Measurements from ENCODE around the gene METTL2B.
"Not testable (repeated sequence)": the region's sequence is repeated elsewhere in the genome, so short reads cannot be mapped to it uniquely, and the experiment has no call there.

The METTL2B gene

DNA sequence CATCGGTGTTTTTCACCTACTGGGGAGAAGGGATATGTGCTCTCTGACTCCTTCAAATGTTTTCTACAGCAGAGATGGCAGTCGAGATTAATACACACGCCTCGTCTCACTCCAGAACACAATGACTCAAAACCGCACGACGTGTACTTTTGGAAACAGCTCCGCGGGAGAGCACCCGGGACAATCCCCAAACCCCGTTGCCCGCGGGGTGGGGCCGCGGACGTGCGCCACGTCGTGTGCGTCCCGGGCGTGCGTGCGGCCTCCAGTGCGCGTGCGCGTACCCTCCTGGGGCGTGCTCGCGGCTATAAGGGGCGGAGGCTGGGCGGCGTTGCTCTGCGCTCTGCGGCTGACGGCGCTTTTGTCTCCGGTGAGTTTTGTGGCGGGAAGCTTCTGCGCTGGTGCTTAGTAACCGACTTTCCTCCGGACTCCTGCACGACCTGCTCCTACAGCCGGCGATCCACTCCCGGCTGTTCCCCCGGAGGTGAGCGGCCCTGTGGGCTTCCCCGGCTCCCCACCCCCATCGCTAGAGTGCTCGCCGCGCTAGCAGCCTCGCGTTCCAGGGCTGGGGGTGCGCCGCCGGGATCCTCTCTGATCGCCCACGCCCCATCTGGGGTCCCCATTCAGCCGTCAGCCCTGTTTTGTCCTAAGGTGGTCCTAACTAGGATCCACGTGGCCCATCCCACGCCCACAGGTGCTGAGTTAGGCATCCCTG, 20.8 kb upstream of the METTL2B start, which contains the start of gene HILPDA:
Gene HILPDA, plus strand, starts transcription at position 336 of the 712 bp plus-strand sequence. CDS start 1,391 bp downstream, outside the sequence.
- DNase-seq, result peak; percentile 86

DNA sequence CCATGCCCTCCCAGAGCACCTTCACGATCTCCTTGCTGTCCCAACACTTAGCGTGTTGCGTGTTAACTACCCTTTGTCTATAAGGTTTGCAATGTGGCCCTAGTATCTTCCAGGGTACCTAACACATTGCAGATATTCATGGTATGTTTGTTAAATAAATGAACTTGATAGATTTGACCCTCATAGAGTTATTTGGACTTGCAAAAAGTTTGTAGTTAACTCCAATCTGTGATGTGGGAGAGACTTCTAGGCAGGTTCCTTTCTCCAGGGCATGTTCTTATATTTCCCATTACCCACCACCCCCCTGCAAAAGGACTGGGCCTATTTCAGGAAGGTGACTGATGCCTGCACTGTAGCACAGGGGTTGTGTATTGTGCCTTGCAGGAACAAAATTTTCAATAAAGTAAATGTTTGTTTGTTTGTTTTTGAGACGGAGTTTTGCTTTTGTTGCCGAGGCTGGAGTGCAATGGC, 20.3 kb upstream of the METTL2B start:
- no peak for DNase-seq

DNA sequence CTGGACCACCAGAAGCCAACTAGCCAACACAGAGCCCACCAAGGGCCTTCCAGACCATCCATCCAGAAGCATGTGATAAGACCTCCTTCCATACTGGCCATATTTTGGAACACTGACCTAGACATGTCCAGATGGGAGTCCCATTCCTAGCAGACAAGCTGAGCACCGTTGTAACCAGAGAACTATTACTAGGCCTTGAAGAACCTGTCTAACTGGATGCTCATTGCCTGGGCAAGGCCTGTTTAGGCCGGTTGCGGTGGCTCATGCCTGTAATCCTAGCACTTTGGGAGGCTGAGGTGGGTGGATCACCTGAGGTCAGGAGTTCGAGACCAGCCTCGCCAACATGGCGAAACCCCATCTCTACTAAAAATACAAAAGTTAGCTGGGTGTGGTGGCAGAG, 19.2 kb upstream of the METTL2B start:
- DNase-seq, result not testable (repeated sequence)

DNA sequence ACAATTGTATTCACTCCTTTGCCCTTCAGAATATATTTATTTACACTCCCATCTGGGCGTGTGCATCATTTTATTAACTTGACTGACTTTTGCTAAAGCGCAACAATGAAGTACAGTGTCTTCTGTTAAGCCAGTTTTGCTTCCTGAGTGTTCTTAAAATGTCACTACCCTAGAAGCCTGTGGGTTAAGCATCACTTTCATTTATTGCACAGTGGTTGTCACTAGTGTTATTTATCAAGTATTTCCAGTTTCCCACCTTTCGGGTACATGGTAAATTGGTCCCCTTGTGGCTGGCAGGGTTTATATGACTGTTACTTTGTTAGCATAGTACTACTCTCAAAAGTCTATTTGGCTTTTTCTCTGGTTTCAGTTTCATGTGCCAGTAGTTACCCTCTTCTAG, 17.6 kb upstream of the METTL2B start:
- no peak for DNase-seq

DNA sequence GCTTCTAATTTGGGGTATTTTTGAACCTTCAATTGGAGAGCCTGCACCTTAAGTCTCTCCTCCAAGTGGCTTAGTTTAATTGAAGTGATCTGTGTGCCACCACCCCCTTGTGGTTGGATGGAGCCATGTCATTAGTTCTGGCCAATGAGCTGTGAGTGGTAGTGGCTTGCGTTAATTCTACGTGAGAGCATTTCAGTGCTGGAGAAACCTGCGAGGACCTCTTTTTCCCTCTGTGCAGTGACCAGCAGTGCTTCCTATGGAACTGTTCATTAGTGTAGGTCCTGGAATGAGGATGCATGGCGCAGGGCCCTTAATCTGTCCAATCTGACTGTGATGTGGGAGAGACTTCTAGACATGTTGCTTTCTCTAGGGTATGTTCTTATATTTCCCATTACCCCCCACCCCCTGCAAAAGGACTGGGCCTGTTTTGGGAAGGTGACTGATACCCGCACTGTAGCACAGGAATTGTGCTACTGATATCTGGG, 17.1 kb upstream of the METTL2B start:
- DNase-seq, result no peak

DNA sequence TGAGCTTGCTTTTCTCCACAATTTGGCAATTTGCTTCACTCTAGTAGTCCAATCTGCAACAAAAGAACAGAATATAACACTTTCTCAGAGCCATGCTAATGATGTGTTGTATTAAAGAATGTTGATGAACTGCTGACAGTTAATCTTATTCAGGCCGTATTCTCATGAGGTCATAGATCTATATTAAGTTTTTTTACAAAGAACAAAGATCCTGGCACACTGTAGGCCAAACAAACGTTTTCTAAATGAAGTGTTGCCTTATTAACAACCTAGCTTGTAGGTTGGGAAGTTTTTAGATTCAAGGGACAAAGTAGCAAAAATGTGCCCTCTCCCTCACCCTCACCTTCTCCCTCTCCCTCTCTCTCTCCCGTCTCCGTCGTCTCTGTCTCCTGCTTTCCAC, 14.1 kb upstream of the METTL2B start:
- no peak for DNase-seq

DNA sequence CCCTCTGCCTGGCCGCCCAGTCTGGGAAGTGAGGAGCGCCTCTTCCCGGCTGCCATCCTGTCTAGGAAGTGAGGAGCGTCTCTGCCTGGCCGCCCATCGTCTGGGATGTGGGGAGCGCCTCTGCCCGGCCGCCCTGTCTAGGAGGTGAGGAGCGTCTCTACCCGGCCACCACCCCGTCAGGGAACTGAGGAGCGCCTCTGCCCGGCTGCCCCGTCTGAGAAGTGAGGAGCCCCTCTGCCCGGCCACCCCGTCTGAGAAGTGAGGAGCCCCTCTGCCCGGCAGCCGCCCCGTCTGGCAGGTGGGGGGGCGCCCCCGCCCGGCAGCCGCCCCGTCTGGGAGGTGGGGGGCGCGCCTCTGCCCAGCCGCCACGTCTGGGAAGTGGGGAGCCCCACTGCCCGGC, 13.2 kb upstream of the METTL2B start:
- not testable (repeated sequence) for DNase-seq

DNA sequence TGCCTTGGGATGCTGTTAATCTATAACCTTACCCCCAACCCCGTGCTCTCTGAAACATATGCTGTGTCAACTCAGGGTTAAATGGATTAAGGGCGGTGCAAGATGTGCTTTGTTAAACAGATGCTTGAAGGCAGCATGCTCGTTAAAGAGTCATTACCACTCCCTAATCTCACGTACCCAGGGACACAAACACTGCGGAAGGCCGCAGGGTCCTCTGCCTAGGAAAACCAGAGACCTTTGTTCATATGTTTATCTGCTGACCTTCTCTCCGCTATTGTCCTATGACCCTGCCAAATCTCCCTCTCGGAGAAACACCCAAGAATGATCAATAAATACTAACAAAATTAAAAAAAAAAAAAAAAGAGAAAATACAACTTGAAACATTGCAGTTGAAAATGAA, 12.6 kb upstream of the METTL2B start:
- not testable (repeated sequence) for DNase-seq

DNA sequence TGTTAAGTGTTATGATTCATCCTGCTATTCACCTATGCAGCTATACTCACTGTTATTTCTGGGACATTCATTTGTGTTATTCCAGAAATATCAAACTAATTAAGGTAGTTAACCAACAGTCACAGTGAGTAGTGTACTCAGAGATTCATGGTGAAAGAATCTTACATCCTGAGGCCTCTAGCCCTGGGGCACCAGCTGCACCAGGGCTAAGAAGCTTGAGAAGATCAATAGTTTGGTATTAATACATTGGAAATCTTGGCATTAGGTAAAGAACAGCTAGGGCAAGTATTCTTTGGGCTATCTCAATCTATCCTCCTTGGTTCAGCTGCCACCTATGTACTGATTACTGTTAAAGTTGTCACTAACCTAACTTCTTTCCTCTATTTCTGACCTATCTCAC, 9.7 kb upstream of the METTL2B start:
- DNase-seq, result not testable (repeated sequence)

DNA sequence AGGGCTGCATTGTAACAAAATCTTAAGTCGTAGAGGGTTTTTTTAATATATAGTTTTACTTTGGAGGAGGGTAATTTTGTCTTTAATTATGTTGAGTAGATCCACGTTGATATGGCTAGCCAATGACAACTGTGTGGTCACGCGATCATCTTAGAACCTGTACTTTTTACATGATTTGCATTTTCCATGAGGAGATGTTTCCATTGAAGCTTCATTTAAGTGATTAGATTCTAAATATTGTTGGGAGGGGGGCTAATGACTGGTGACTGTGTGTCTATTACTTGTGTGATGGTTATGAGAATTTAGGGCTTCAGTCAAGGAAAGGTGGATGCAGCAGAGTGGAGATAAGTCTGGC, 765 bp downstream of the METTL2B start:
- DNase-seq, result not testable (repeated sequence)

DNA sequence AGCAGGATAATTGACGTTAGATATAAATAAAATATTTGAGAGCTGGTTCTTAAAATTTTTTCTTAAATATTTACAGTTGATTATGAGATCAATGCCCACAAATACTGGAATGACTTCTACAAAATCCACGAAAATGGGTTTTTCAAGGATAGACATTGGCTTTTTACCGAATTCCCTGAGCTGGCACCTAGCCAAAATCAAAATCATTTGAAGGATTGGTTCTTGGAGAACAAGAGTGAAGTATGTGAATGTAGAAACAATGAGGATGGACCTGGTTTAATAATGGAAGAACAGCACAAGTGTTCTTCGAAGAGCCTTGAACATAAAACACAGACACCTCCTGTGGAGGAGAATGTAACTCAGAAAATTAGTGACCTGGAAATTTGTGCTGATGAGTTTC, 2.5 kb downstream of the METTL2B start:
- not testable (repeated sequence) for DNase-seq

DNA sequence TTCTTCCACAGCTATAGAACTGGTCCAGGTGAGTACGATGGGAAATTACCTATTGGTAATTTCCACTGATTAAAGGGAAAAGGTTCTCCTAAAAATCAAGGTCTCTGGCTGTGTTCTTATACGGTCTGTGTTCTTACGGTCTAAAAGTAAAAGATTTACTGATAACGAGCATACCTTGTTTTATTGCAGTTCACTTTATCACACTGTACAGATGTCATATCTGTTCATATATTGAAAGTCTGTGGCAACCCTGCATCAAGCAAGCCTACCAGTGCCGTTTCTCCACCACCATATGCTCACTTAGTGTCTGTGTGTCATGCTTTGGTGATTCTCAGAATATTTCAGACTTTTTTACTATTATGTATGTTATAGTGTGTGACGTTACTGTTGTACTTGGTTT, 11.6 kb downstream of the METTL2B start:
- DNase-seq, result not testable (repeated sequence)

DNA sequence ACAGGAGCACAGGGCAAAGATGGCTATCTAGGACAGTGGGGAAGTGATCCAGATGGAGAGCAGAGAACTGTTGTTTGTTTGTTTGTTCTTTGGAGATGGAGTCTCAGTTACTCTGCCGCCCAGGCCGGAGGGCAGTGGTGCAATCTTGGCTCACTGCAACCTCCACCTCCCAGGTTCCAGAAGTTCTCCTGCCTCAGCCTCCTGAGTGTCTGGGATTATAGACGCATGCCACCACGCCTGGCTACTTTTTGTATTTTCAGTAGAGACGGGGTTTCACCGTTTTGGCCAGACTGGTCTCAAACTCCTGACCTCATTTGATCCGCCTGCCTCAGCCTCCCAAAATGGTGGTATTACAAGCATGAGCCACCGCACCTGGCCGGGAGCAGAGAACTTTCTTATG, 20.9 kb downstream of the METTL2B start:
- DNase-seq, result no peak

DNA sequence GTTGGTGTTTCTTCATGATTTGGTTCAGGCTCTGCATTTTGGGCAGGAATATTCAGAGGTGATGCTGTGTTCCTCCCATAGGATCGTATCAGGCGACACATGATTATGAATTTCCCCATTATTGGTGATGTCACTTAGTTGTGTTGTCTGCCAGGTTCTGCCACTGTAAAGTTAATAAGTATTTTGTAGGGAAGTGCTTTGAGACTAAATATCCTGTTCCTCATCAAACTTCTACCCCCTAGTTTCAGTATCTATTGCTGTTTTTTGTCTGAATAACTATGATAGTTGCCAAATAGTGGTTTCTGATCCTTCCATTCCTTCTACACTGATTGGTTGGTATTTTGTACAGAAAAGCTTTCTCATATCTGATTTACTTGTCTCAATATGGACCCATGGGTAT, 28.9 kb downstream of the METTL2B start:
- not testable (repeated sequence) for DNase-seq

DNA sequence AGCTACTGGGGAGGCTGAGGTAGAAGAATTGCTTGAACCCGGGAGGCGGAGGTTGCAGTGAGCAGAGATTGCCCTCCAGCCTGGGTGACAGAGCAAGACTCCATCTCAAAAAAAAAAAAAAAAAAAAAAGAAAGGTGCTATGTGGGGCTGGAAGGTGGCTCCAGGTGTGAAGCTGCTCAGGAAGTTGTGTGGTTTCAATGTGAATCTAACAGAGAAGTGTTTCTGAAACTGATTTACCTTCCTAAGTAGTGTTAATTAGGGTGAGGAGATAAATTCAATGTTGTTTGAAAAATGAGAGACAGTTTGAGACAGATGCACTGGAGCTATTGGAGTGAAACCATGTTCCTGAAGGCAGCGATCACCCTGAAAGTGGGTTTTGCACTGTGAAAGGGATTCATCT, 30.3 kb downstream of the METTL2B start:
- DNase-seq, result not testable (repeated sequence)

DNA sequence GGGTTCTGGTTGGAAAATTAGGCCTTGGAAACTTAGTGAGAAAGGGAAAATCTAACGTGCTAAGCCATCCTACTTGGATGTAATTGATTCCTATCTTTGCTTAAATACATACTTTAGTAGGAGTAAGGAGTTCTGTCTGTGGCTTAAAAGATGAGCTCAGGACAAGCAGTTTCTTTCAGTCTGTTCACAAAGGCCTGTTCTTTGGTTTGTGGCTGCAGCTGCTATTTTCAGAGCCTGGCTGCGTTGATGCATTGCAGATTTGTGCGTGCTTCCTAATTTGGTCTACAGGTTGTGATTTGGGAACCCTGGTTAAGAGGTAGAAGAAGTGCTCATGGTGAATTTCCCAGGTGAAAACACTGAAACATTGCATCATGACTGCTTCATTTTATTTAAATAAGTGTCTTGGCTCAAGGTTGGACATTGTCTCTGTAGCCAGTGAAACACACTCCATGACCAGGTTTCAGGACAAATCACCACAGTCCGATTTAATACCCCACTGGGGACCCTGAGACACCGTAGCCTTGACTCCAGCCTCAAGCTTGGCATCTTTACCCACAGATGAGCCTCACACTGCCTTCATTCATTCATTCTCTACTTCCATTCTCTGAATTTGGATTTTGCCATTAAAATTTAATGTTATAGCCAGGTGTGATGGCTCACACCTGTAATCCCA, 30.9 kb downstream of the METTL2B start:
- not testable (repeated sequence) for DNase-seq

DNA sequence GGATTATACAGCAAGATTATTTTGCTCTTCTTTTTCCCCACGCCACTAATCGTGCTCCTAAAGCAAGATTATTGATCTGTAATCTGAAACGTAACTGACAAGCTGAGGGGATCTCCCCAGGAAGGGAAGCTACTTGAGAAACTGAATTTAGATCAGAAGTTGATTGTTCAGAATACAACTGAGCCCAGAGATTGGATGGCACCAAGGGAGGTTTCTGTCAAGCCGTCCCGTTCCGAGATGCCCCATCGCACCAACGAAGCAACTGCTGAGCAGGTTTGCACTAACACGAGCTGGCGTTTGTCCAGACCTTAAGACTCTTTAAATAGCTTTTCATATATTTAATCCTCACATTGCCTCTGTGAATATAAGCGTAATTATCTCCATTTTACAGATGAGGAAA, 35.1 kb downstream of the METTL2B start:
- DNase-seq, result not testable (repeated sequence)

DNA sequence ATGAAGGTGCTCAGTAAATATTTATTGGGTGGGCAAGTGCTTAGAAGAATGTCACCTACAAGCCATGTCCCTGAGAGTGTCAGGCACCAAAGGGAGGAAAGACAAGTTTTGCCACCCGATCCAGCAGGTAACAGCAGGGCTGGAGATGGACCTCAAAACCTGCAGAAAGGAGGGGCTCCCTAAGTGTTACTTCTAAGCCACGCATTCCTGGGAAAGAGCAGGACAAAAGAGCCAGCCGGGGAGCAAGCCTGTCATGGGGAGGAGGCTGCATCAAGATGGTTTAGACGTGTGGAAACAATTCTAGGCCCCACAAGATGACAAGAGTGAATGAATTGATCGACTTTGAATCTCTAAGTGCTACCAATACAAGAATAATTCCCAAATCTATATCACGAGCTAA, 38.7 kb downstream of the METTL2B start:
- DNase-seq, result not testable (repeated sequence)

DNA sequence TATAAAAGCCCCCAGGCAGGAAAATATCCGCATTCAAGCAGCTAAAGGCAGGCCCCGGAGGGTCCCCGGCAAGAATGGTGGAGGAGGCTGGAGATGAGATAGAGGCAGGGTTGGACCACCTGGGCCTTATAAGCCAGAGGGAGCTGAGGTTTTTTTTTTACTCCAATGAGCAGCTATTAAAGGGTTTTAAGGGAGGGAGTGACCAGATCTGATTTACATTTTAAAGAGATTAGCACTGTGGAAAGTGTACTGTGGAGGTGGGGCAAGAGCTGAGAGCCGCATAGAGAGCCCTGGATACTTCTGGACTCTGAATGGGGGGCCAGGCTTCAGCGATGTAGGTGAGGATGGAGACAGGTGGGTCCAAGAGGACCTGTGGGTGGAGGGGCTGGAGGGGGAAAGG, 40.5 kb downstream of the METTL2B start:
- not testable (repeated sequence) for DNase-seq

DNA sequence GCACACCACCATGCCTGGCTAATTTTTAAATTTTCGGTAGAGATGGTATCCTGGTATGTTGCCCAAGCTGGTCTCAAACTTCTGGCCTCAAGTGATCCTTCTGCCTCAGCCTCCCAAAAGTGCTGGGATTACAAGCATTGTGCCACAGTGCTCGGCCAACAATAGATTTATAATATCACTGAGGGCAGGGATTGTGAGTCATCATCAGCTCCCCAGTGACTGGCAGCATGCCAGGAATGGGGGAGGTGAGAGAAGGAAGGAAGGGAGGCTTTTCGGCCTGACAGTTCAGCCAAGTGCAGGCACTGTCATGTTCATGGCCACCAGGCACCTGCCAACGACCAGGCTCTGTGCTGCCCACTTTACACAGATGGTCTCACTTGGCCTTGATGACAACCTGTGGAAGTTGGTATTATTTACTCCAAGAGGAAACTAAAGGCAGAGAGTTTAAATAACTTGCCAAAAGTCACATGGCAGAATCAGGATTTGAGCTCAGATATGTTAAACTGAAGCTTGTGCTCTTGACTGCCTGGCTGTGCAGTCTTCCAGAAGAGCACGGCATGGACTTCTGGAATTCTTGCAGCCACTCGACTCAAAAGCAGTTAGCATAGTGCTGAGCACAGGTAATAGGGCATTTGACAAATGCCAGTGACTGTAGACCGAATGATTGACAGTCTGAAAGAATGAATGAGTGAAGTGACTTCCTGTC, 46.8 kb downstream of the METTL2B start:
- peak; percentile 9 for DNase-seq

DNA sequence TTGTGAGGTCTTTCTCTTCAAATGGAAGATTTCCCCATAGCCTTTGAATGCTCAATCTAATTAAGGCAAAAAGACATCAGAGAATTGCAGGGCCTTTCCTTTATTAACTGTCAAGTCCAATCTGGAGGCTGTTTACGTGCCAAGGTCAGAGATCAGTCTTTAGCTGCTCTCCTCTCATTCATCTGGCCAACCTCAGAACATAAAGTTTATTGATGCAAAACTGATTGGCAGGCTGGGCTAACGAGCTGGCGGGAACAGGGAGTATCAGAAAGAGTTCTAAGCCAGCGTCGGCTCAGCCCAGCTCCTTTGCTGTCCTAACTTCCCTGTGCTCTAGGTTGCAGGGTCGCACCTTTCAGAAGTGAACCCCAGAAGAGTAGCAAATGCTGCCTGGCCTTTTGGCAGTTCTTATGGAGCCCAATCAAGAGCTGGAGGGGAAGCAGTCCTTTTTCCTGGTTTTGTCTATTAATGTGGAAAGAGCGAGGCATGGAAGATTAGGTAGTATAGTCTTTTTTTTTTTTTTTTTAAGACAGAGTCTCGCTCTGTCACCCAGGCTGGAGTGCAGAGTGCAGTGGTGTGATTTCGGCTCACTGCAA, 47.5 kb downstream of the METTL2B start:
- DNase-seq, result not testable (repeated sequence)

DNA sequence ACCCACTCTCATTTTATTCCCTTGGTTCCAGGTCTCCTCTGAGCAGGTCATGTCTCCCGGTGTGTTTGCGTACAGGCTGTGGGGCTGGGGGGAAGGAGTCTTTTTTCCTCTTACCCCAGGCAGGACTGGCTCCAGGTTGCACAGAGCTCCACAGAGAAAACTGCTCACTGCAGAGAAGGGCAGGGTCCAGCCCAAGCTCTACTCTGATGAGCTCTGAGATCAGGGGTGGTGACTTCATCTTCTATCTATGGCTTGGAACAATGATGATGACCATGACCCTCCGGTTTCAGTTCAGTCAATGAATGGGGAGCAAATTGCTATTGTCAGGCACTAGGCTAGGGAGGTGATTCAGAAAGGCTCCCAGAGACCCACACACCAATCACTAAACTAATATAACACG, 49.0 kb downstream of the METTL2B start:
- not testable (repeated sequence) for DNase-seq

DNA sequence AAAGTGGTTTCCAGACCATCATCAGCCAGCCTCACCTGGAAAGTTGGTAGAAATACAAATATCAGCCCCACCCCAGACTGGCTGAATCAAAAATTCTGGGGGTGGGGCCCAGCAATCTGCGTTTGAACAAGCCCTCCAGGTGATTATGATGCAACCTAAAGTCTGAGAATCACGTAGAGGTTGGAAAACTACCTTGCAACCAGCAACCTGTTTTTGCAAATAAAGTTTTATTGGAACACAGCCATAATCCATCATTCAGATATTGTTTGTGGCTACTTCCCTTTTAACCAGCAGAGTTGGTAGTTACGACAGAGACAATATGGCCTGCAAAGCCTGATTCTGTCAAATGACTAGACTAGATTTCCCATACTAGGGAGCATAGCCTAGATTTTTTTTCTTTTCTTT, 49.5 kb downstream of the METTL2B start:
- DNase-seq, result not testable (repeated sequence)
